HG03378 (cell line): ENCODE data around the gene DDOST.

ENCODE experiments used
- ATAC-seq: cut with Tn5 transposase; IDR thresholded peaks from one replicate; pipeline ENCODE4 v1.9.1; 2021; ENCODE audit warnings: mild to moderate bottlenecking, moderate library complexity; ENCODE audit not compliant: unreplicated experiment

Gene DDOST

GRCh38 chr1:20663365-20663764 is 2.2 kb upstream of the DDOST start:
- no peak for ATAC-seq

GRCh38 chr1:20662110-20662475 is 924 bp upstream of the DDOST start:
- ATAC-seq: no peak

GRCh38 chr1:20660847-20661206 is 342 bp downstream of the DDOST start:
- ATAC-seq: no peak

- ATAC-seq: no peak
Measured at GRCh38 chr1:20660363-20660762, 806 bp downstream of the DDOST start.

GRCh38 chr1:20658166-20658915 is 2.8 kb downstream of the DDOST start:
- no peak for ATAC-seq

GRCh38 chr1:20657024-20657423 is 4.1 kb downstream of the DDOST start:
- no peak for ATAC-seq

- no peak for ATAC-seq
Measured at GRCh38 chr1:20654104-20654690, 7.0 kb downstream of the DDOST start.

- ATAC-seq: no peak
Measured at GRCh38 chr1:20652300-20652699, 8.9 kb downstream of the DDOST start.

- no peak for ATAC-seq
Measured at GRCh38 chr1:20648946-20649345, 12.2 kb downstream of the DDOST start.

GRCh38 chr1:20648438-20648837 is 12.7 kb downstream of the DDOST start:
- no peak for ATAC-seq

- ATAC-seq: no peak
Measured at GRCh38 chr1:20645414-20645813, 15.8 kb downstream of the DDOST start.

- ATAC-seq: no peak
Measured at GRCh38 chr1:20644416-20644815, 16.8 kb downstream of the DDOST start.

- ATAC-seq: no peak
Measured at GRCh38 chr1:20643080-20643479, 18.1 kb downstream of the DDOST start.

GRCh38 chr1:20641975-20642374 is 19.2 kb downstream of the DDOST start:
- no peak for ATAC-seq

- ATAC-seq: no peak
Measured at GRCh38 chr1:20640183-20640597, 21.0 kb downstream of the DDOST start.

GRCh38 chr1:20636785-20637347 is 24.3 kb downstream of the DDOST start:
- no peak for ATAC-seq

- ATAC-seq: no peak
Measured at GRCh38 chr1:20634594-20635084, 26.5 kb downstream of the DDOST start.

GRCh38 chr1:20634065-20634593 is 27.0 kb downstream of the DDOST start:
- ATAC-seq: no peak

GRCh38 chr1:20633190-20634064 is 27.7 kb downstream of the DDOST start, which contains the start of gene PINK1:
PINK1 (plus strand) TSS chr1:20633458; CDS start chr1:20633549, 91 bp downstream.
- no peak for ATAC-seq

GRCh38 chr1:20632386-20632785 is 28.8 kb downstream of the DDOST start:
- ATAC-seq: no peak

GRCh38 chr1:20630729-20631128 is 30.4 kb downstream of the DDOST start:
- ATAC-seq: no peak
